Measurements from ENCODE around the gene SLC37A2. TPM values are rescaled to one million over a fixed set of nuclear protein-coding genes. Genes with fewer than 3 reads are reported as not detected.

The SLC37A2 gene
- total and polyA plus RNA-seq, 2 of the 4 experiments (the other 2 are of a cell fraction) = 0.72 to 1.1 TPM

DNA sequence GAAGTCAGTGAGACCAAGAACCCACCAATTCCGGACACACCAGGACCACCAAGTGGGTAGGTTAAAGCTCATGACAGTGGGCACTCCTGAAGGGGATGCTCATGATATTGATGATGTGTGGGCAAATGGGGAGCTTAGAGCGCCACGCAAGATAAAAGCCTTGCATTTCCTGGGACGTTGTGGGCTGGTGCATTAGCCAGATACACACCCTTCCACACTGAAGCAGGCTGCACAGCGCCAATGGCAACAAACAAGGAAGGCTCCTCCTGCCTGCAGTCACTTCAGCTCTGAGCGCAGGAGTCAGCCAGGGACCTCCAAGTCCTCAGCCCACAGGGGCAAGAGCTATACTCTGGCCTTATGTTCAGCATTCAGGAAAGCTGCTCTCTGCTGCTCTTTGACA is 27.7 kb downstream of the SLC37A2 start:
- peak; percentile 9; the same call in 1 of the 2 replicates for ATAC-seq (ENCODE audit: low read depth)
- dilution Hi-C loops (cut with HindIII; ENCODE audit: low sequenced_read_pairs, unreplicated experiment) (no loop called here), intact Hi-C loops (cut with micrococcal nuclease) (loop anchor here (1.0 to 2.0 kb wide), 6 partner anchors 50 to 338 kb away; no protein-coding TSS in a partner anchor), in situ Hi-C loops (cut with MboI; ENCODE audit: low sequenced_read_pairs) (loop anchor here (5.0 kb wide), 1 partner anchor 316 kb away; no protein-coding TSS in a partner anchor)
- Histone ChIP-seq H3K27me3 (ENCODE audit: control insufficient read depth, insufficient read depth, low read length) (no peaks in the 10 kb centered on the region), H2AFZ (replicated peaks; ENCODE audit: low read length, poor library complexity) (peak overlapping the region; percentile 63), H2BK5ac (ENCODE audit: low read depth, low read length, poor library complexity, severe bottlenecking) (peak overlapping the region; percentile 14), H3K4me3 (ENCODE audit: insufficient read depth, low read depth, low read length) (no peak overlapping the region), H3K4ac (ENCODE audit: low read depth, low read length) (peak overlapping the region; percentile 53), H3K14ac (replicated peaks; ENCODE audit: low read depth, low read length) (peak overlapping the region; percentile 43; the same call in 1 of the 2 replicates), H3K9me3 (ENCODE audit: control insufficient read depth, insufficient read depth, low read length) (no peaks in the 10 kb centered on the region), H3K27ac (ENCODE audit: insufficient read depth, low read length) (no peak overlapping the region), H3K18ac (ENCODE audit: low read depth, low read length) (no peak overlapping the region), H2AK9ac (replicated peaks; ENCODE audit: low read depth, low read length, poor library complexity) (peak overlapping the region; percentile 34), H2AK5ac (ENCODE audit: low read depth, low read length) (peak overlapping the region; percentile 92), H3K4me2 (ENCODE audit: low read depth, low read length) (no peak overlapping the region), H4K5ac (ENCODE audit: low read depth, low read length) (no peak overlapping the region), H4K20me1 (ENCODE audit: insufficient read depth, low read length) (no peaks in the 10 kb centered on the region), H3K9ac (ENCODE audit: low read depth, low read length) (no peak overlapping the region), H4K8ac (ENCODE audit: low read depth in 2 of 2, low read length in 2 of 2) (peak overlapping the region in 1 of 2 experiments; percentile 20; a peak in 2 of 4 replicates), H2BK120ac (ENCODE audit: low read depth, low read length) (peak overlapping the region; percentile 8), H4K91ac (ENCODE audit: insufficient read depth, low read depth, low read length) (0 out of 2 replicates have a peak overlapping the region, but pooled peaks have one; percentile 25), H2BK20ac (ENCODE audit: low read depth, low read length) (peak overlapping the region; percentile 28; the same call in 1 of the 2 replicates), H3K4me1 (ENCODE audit: control insufficient read depth, insufficient read depth, low read length) (peaks cover 10% of the 10 kb centered on the region), H3K36me3 (ENCODE audit: control insufficient read depth, insufficient read depth, low read length) (no peaks in the 10 kb centered on the region), H3K79me1 (ENCODE audit: low read depth in 1 of 2, low read length in 2 of 2) (no peaks in the 10 kb centered on the region; a peak in 1 of 4 replicates), H3K9me1 (ENCODE audit: insufficient read depth, low read length) (peaks cover 12% of the 10 kb centered on the region), H3K56ac (ENCODE audit: extremely low read depth, insufficient read depth, low read length) (no peak overlapping the region), H3K23ac (ENCODE audit: low read depth, low read length) (no peak overlapping the region), H2BK15ac (ENCODE audit: low read depth, low read length) (peak overlapping the region; percentile 6; the same call in 2 of the 3 replicates)
- ChIA-PET CTCF (interaction anchor here (0.8 to 4.3 kb wide), 12 partner anchors 9 to 338 kb away, joined by 3 to 34 read pairs (median 5); partner anchors contain the start of gene PKNOX2), POLR2A (ENCODE audit: unreplicated experiment) (interaction anchor here (1.0 kb wide), 1 partner anchor 21 kb away, joined by 3 read pairs; the partner anchor contains the start of gene TMEM218)
- DNase-seq = no peak
- WGBS, 2 experiments (ENCODE audit: extremely low coverage in 2 of 2, insufficient read length in 1 of 2) = no CpG with 5 or more reads among the region's 6 CpGs
- BruUV-seq (replicated peaks) = no TSS peak
- no peak for TF ChIP-seq POLR2A (IDR thresholded peaks at IDR 0.05; ENCODE audit: low read depth, low read length)
- TF ChIP-seq CHD1 (IDR thresholded peaks at IDR 0.05; ENCODE audit: low read depth, low read length) = no peak
- TF ChIP-seq SMC3 (IDR thresholded peaks at IDR 0.05; ENCODE audit: low read depth, low read length) = no peak
- TF ChIP-seq NFE2L2 (IDR thresholded peaks at IDR 0.05; ENCODE audit: low read depth, low read length) = no peak
- TF ChIP-seq CTCF (conservative IDR thresholded peaks at IDR 0.05; ENCODE audit: low read depth, low read length) = no peak
- no peak for TF ChIP-seq CEBPB (IDR thresholded peaks at IDR 0.05; ENCODE audit: low read depth, low read length)
- TF ChIP-seq, protein P1, sequence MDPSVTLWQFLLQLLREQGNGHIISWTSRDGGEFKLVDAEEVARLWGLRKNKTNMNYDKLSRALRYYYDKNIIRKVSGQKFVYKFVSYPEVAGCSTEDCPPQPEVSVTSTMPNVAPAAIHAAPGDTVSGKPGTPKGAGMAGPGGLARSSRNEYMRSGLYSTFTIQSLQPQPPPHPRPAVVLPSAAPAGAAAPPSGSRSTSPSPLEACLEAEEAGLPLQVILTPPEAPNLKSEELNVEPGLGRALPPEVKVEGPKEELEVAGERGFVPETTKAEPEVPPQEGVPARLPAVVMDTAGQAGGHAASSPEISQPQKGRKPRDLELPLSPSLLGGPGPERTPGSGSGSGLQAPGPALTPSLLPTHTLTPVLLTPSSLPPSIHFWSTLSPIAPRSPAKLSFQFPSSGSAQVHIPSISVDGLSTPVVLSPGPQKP (IDR thresholded peaks at IDR 0.05; ENCODE audit: borderline replicate concordance, low read depth, low read length) = no peak
- no peak for TF ChIP-seq USF2 (IDR thresholded peaks at IDR 0.05; ENCODE audit: low read depth, low read length)
- no peak for TF ChIP-seq MAFK (IDR thresholded peaks at IDR 0.05; ENCODE audit: low read depth, low read length)
- TF ChIP-seq RCOR1 (IDR thresholded peaks at IDR 0.05; ENCODE audit: insufficient replicate concordance, low read length) = no peak
- no peak for TF ChIP-seq RFX5 (IDR thresholded peaks at IDR 0.05; ENCODE audit: low read depth, low read length)
- TF ChIP-seq FOS (IDR thresholded peaks at IDR 0.05; ENCODE audit: low read depth, low read length) = no peak
- no peak for TF ChIP-seq RAD21 (IDR thresholded peaks at IDR 0.05; ENCODE audit: low read length)
- TF ChIP-seq MAZ (IDR thresholded peaks at IDR 0.05; ENCODE audit: borderline replicate concordance, low read depth, low read length) = no peak
- no peak for TF ChIP-seq BHLHE40 (IDR thresholded peaks at IDR 0.05; ENCODE audit: low read depth, low read length)
- TF ChIP-seq MXI1 (IDR thresholded peaks at IDR 0.05; ENCODE audit: borderline replicate concordance, low read depth, low read length) = no peak

Measured in IMR-90 (cell line).